Tibial nerve (tissue), 4 donors: ENCODE results near the gene KRTAP5-7. TPM values are rescaled to one million over a fixed set of nuclear protein-coding genes. Genes with fewer than 3 reads are reported as not detected.

Experiments
- DNase-seq, 2 donors: peaks; one replicate each; pipeline ENCODE4 v3.0.0-alpha.2; 2019; ENCODE audit warnings: low spot score in 2 of 2
- H3K27ac ChIP-seq, 4 donors: fragments of 200-600 bp; sonication (generic) in 3 of 4; one replicate each; pipeline ENCODE4 v1.5.1; 2017 to 2019; ENCODE audit warnings: mild to moderate bottlenecking in 1 of 4
- H3K27me3 ChIP-seq, 2 donors: fragments of 200-600 bp; sonication (generic) in 1 of 2; one replicate each; pipeline versions ENCODE4 v1.5.1 to v1.6.0; 2017 to 2019
- H3K36me3 ChIP-seq, 3 donors: fragments of 200-600 bp; sonication (generic); one replicate each; pipeline ENCODE4 v1.5.1; 2018 to 2019
- H3K4me1 ChIP-seq, 4 donors: fragments of 200-600 bp; sonication (generic) in 3 of 4; one replicate each; pipeline ENCODE4 v1.5.1; 2017 to 2019
- H3K4me3 ChIP-seq, 4 donors: fragments of 200-600 bp; sonication (generic) in 3 of 4; one replicate each; pipeline ENCODE4 v1.5.1; 2017 to 2019; ENCODE audit warnings: mild to moderate bottlenecking in 1 of 4, moderate library complexity in 1 of 4
- H3K9me3 ChIP-seq, 4 donors: fragments of 200-600 bp; sonication (generic) in 3 of 4; one replicate each; pipeline ENCODE4 v1.5.1; 2017 to 2019
- EP300 ChIP-seq, 2 donors: sonication (generic); formaldehyde crosslinking; IDR thresholded peaks; one replicate each; pipeline ENCODE4 v1.6.1; 2017; ENCODE audit warnings: antibody characterized with exemption in 2 of 2, mild to moderate bottlenecking in 1 of 2
- POLR2A ChIP-seq, 2 donors: fragments of 450-650 bp; IDR thresholded peaks; one replicate each; pipeline ENCODE4 v1.6.1; 2017; ENCODE audit warnings: antibody characterized with exemption in 2 of 2, mild to moderate bottlenecking in 2 of 2, moderate library complexity in 2 of 2
- WGBS, 2 donors: methylation state at CpG; one replicate each; pipeline ENCODE4 v1.1.5; 2018; 5-methylcytosine and 5-hydroxymethylcytosine counted together
- total RNA-seq, 4 donors: library from RNA; depleted of rRNA; stranded (reverse); fragments of >200 nt; gene quantifications; one replicate each; pipeline ENCODE4 v1.1.0, GENCODE V29; 2016
- TF ChIP-seq, protein P1 (sequence below), 5 experiments: fragments of 200-600 bp in 3 of 5; fragments of 450-650 bp in 2 of 5; sonication (generic) in 3 of 5; IDR thresholded peaks; one replicate each; pipeline ENCODE4 v1.5.1; 2016 to 2019; ENCODE audit warnings: antibody characterized with exemption in 5 of 5, mild to moderate bottlenecking in 3 of 5, moderate library complexity in 2 of 5

The KRTAP5-7 gene
- total RNA-seq, 4 donors from 2014 or later, result 1.3 TPM; not detected in 3

DNA sequence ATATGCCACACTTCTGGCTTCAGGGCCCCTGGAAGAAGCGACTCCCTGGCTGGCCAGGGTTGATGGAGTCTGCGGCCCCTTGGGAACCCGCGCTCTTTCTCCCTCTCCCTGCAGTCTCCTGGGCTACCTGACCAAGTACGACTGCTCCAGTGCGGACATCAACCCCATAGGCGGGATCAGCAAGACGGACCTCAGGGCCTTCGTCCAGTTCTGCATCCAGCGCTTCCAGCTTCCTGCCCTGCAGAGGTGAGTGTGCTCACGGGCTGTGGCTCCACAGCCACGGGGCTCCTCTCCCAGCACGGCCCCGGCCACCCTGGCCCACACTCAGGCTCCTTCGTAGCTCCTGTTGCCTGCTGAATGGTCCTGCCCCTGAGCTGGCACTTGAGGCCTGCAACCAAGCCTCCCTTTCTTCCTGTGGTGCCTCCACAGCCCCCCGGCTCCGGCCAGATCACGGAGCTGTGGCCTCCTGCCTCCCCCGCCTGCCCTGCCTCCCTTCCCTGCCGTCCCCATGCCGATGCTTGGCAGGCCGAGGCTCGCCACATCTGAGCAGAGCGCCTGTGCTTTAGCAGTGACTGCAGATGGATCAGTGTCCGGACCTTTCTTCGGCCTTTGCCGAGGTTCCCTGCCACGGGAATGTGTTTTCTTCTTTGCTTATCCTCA is 36.2 kb upstream of the KRTAP5-7 start:
- 94 to 95% methylated on average over 28 of the region's 28 CpGs for WGBS, 2 donors
- H3K36me3 ChIP-seq, result peaks cover 0 to 99% (median 17%) of the 10 kb centered on the region in 3 donors
- TF ChIP-seq EP300 (IDR thresholded peaks at IDR 0.05) (no peak), POLR2A (IDR thresholded peaks at IDR 0.05) (no peak)
- TF ChIP-seq, protein P1, sequence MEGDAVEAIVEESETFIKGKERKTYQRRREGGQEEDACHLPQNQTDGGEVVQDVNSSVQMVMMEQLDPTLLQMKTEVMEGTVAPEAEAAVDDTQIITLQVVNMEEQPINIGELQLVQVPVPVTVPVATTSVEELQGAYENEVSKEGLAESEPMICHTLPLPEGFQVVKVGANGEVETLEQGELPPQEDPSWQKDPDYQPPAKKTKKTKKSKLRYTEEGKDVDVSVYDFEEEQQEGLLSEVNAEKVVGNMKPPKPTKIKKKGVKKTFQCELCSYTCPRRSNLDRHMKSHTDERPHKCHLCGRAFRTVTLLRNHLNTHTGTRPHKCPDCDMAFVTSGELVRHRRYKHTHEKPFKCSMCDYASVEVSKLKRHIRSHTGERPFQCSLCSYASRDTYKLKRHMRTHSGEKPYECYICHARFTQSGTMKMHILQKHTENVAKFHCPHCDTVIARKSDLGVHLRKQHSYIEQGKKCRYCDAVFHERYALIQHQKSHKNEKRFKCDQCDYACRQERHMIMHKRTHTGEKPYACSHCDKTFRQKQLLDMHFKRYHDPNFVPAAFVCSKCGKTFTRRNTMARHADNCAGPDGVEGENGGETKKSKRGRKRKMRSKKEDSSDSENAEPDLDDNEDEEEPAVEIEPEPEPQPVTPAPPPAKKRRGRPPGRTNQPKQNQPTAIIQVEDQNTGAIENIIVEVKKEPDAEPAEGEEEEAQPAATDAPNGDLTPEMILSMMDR (IDR thresholded peaks at IDR 0.05), result no peak

GRCh38 chr11:71491531-71491930 is 35.5 kb upstream of the KRTAP5-7 start:
- Histone ChIP-seq H3K36me3 (peaks cover 0 to 99% (median 17%) of the 10 kb centered on the region in 3 donors), H3K4me1 (peaks cover 0 to 7% (median 0%) of the 10 kb centered on the region in 4 donors), H3K4me3 (no peak overlapping the region), H3K9me3 (no peaks in the 10 kb centered on the region), H3K27ac (no peak overlapping the region), H3K27me3 (no peaks in the 10 kb centered on the region)
- no peak for TF ChIP-seq POLR2A (IDR thresholded peaks at IDR 0.05)
- TF ChIP-seq, protein P1 (IDR thresholded peaks at IDR 0.05), result no peak
- TF ChIP-seq EP300 (IDR thresholded peaks at IDR 0.05), result no peak
- WGBS, 2 donors, result 93 to 96% methylated on average over 19 of the region's 19 CpGs
- DNase-seq, result no peak

More for the DNA sequence above, 36.2 kb upstream of the KRTAP5-7 start:
- Histone ChIP-seq H3K4me3 (no peak overlapping the region), H3K9me3 (no peaks in the 10 kb centered on the region), H3K4me1 (peaks cover 0 to 7% (median 0%) of the 10 kb centered on the region in 4 donors), H3K27ac (no peak overlapping the region), H3K27me3 (no peaks in the 10 kb centered on the region)
- no peak for DNase-seq

DNA sequence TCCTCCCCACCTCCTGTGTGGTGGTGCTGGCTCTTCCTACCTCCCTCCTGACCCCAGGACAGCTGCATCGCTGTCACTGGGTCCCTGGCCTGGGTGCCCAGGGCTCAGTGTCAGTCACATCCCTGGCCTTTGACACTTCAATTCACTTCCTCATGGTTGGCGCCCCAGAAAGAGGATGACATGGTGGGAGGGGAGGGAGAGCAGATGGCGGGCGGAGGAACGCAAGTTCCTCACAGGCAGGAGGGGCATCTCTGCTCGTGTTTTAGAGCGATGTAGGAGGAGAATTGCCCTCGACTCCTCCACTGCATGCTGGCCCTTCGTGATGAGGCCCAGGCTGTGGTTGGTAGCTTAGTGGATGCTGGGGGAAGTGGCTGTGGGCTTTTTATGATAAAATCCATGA is 35.1 kb upstream of the KRTAP5-7 start:
- Histone ChIP-seq H3K36me3 (peaks cover 0 to 99% (median 17%) of the 10 kb centered on the region in 3 donors), H3K27ac (no peak overlapping the region), H3K9me3 (no peaks in the 10 kb centered on the region), H3K27me3 (no peaks in the 10 kb centered on the region), H3K4me1 (peaks cover 0 to 7% (median 0%) of the 10 kb centered on the region in 4 donors), H3K4me3 (no peak overlapping the region)
- TF ChIP-seq EP300 (IDR thresholded peaks at IDR 0.05) (no peak), POLR2A (IDR thresholded peaks at IDR 0.05) (no peak)
- TF ChIP-seq, protein P1 (IDR thresholded peaks at IDR 0.05), result no peak
- DNase-seq, result no peak
- WGBS, 2 donors, result 83 to 92% methylated on average over 9 of the region's 9 CpGs

DNA sequence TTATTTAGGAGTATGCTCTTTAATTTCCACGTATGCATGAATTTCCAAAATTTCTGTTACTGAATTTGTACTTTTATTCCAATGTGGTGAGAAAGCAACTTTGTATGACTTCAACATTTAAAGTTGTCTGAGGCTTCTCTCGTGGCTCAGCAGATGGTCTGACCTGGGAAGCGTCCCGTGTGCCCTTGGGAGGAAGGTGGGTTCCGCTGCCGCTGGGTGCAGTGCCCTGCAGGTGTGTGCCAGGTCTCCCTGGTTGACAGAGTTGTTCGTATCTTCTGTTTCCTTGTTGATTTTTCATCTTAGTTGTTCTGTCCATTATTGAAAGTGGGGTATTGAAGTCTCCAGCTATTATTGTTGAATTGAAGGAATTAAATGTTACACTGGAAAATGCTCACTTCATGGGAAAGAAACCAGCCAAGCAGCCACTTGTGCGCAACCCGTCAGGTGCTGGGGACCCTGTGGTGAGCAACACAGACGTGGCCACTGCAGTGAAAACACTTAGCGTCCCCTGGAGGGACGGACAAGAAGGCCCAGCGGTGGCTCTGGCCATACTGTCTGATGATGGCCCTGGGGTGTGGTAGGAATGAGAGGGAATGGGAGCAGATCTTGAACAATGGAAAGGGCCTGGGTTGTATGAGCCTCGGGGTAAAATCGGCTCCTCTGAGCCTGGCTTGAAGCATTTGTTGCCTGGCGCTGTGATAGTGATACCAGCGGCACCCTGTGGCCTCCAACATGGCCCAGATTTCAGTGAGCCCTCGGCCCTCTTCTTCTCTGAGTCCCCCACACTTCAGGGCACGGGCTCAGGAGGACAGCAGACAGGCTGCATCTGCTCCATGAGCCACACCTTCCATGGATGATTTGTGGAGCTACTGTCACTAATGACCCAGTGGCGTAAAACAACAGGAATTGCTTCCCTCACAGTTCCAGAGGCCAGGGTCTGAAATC is 31.5 kb upstream of the KRTAP5-7 start:
- no peak for TF ChIP-seq EP300 (IDR thresholded peaks at IDR 0.05)
- TF ChIP-seq, protein P1 (IDR thresholded peaks at IDR 0.05), result no peak
- TF ChIP-seq POLR2A (IDR thresholded peaks at IDR 0.05), result no peak
- Histone ChIP-seq H3K27ac (no peak overlapping the region), H3K4me1 (no peaks in the 10 kb centered on the region), H3K27me3 (no peaks in the 10 kb centered on the region), H3K4me3 (no peak overlapping the region), H3K36me3 (peaks cover 0 to 100% (median 31%) of the 10 kb centered on the region in 3 donors), H3K9me3 (no peaks in the 10 kb centered on the region)
- WGBS, 2 donors, result 90 to 91% methylated on average over 19 to 20 of the region's 20 CpGs
- DNase-seq, result no peak

GRCh38 chr11:71496421-71496820 is 30.6 kb upstream of the KRTAP5-7 start:
- no peak overlapping the region for H3K4me3 ChIP-seq
- H3K4me1 ChIP-seq, result no peaks in the 10 kb centered on the region
- H3K27me3 ChIP-seq, result no peaks in the 10 kb centered on the region
- no peaks in the 10 kb centered on the region for H3K9me3 ChIP-seq
- no peak for DNase-seq
- H3K36me3 ChIP-seq, result peaks cover 0 to 100% (median 28%) of the 10 kb centered on the region in 3 donors
- TF ChIP-seq POLR2A (IDR thresholded peaks at IDR 0.05) (no peak), EP300 (IDR thresholded peaks at IDR 0.05) (no peak)
- TF ChIP-seq, protein P1 (IDR thresholded peaks at IDR 0.05), result no peak
- no peak overlapping the region for H3K27ac ChIP-seq
- WGBS, 2 donors, result 98% methylated on average over 13 of the region's 13 CpGs
